ENCODE results near the gene AUTS2. TPM values are rescaled to one million over a fixed set of nuclear protein-coding genes. Genes with fewer than 3 reads are reported as not detected.
A peak's percentile ranks its signal among the peaks of the same experiment; 100 is the strongest.

AUTS2 gene
- polyA plus RNA-seq, 1 donor from 2014 or later: 97.3 TPM

GRCh38 chr7:69895446-69895845 lies 297.2 kb downstream of the AUTS2 start:
- H3K27ac ChIP-seq (ENCODE audit: low read length): peak overlapping the region; percentile 35
- H3K36me3 ChIP-seq (ENCODE audit: insufficient read depth, low read length): peaks cover 4% of the 10 kb centered on the region
- no peaks in the 10 kb centered on the region for H3K9me3 ChIP-seq (ENCODE audit: low read length)
- H2AFZ ChIP-seq (ENCODE audit: low read depth, low read length): no peak overlapping the region
- H3K27me3 ChIP-seq (ENCODE audit: insufficient read depth, low read depth, low read length): no peaks in the 10 kb centered on the region
- H3K4me2 ChIP-seq (ENCODE audit: low read length): no peak overlapping the region
- H3K79me2 ChIP-seq (replicated peaks; ENCODE audit: insufficient read depth, low read length): peaks cover 22% of the 10 kb centered on the region
- H3F3A ChIP-seq (ENCODE audit: insufficient read depth, low read length, poor library complexity, severe bottlenecking): peaks cover 6% of the 10 kb centered on the region
- TF ChIP-seq RAD21 (conservative IDR thresholded peaks at IDR 0.05) (no peak), CTCF (IDR thresholded peaks at IDR 0.05; ENCODE audit: poor library complexity, severe bottlenecking) (no peak), REST (IDR thresholded peaks at IDR 0.05; ENCODE audit: borderline replicate concordance) (no peak), POLR2AphosphoS5 (IDR thresholded peaks at IDR 0.05) (no peak), TAF1 (IDR thresholded peaks at IDR 0.05; ENCODE audit: low read depth) (no peak), MXI1 (conservative IDR thresholded peaks at IDR 0.05; ENCODE audit: poor library complexity, severe bottlenecking) (no peak), EP300 (conservative IDR thresholded peaks at IDR 0.05; ENCODE audit: poor library complexity, severe bottlenecking) (no peak)
- H4K20me1 ChIP-seq (ENCODE audit: insufficient read depth): no peaks in the 10 kb centered on the region
- no peak overlapping the region for H3K9ac ChIP-seq (ENCODE audit: low read length)
- H3K9me2 ChIP-seq (ENCODE audit: insufficient read depth, low read length): no peaks in the 10 kb centered on the region
- H3K4me3 ChIP-seq (ENCODE audit: low read length): peak overlapping the region; percentile 2

GRCh38 chr7:69896121-69896520 lies 297.8 kb downstream of the AUTS2 start:
- TF ChIP-seq SMC3 (conservative IDR thresholded peaks at IDR 0.05; ENCODE audit: poor library complexity): no peak
- TF ChIP-seq CTCF (IDR thresholded peaks at IDR 0.05; ENCODE audit: poor library complexity, severe bottlenecking): no peak
- TF ChIP-seq POLR2AphosphoS5 (IDR thresholded peaks at IDR 0.05): no peak
- TF ChIP-seq TAF1 (IDR thresholded peaks at IDR 0.05; ENCODE audit: low read depth): no peak
- no peak for TF ChIP-seq MXI1 (conservative IDR thresholded peaks at IDR 0.05; ENCODE audit: poor library complexity, severe bottlenecking)
- TF ChIP-seq REST (IDR thresholded peaks at IDR 0.05; ENCODE audit: borderline replicate concordance): no peak
- TF ChIP-seq RAD21 (conservative IDR thresholded peaks at IDR 0.05): no peak
- no peak for TF ChIP-seq EP300 (conservative IDR thresholded peaks at IDR 0.05; ENCODE audit: poor library complexity, severe bottlenecking)
- TF ChIP-seq EZH2 (IDR thresholded peaks at IDR 0.05; ENCODE audit: borderline replicate concordance, insufficient read depth, low read length, poor library complexity, severe bottlenecking): no peak
- no peaks in the 10 kb centered on the region for H4K20me1 ChIP-seq (ENCODE audit: insufficient read depth)
- H3K36me3 ChIP-seq (ENCODE audit: insufficient read depth, low read length): peaks cover 4% of the 10 kb centered on the region
- H3F3A ChIP-seq (ENCODE audit: insufficient read depth, low read length, poor library complexity, severe bottlenecking): peaks cover 6% of the 10 kb centered on the region
- peak overlapping the region; percentile 2 for H3K4me3 ChIP-seq (ENCODE audit: low read length)
- H3K27ac ChIP-seq (ENCODE audit: low read length): peak overlapping the region; percentile 35
- H3K9me2 ChIP-seq (ENCODE audit: insufficient read depth, low read length): no peaks in the 10 kb centered on the region
- no peaks in the 10 kb centered on the region for H3K27me3 ChIP-seq (ENCODE audit: insufficient read depth, low read depth, low read length)
- H3K4me2 ChIP-seq (ENCODE audit: low read length): no peak overlapping the region
- H3K79me2 ChIP-seq (replicated peaks; ENCODE audit: insufficient read depth, low read length): peaks cover 22% of the 10 kb centered on the region
- no peak overlapping the region for H3K9ac ChIP-seq (ENCODE audit: low read length)
- H2AFZ ChIP-seq (ENCODE audit: low read depth, low read length): no peak overlapping the region
- H3K9me3 ChIP-seq (ENCODE audit: low read length): no peaks in the 10 kb centered on the region
